Measurements from ENCODE around the gene PCMT1.

GRCh38 chr6:149771185-149771584, 21.6 kb downstream of the PCMT1 start:
- TF ChIP-seq CTCF (IDR thresholded peaks at IDR 0.05; ENCODE audit: control extremely low read depth in 1 of 3, insufficient read depth in 1 of 3, low read depth in 1 of 3, low read length in 3 of 3): no peak
- no peak for TF ChIP-seq EZH2 (IDR thresholded peaks at IDR 0.05; ENCODE audit: low read depth, low read length, severe bottlenecking)
- TF ChIP-seq ATF3 (IDR thresholded peaks at IDR 0.05; ENCODE audit: insufficient read depth, low read depth, low read length): no peak
- no peak for TF ChIP-seq GABPA (IDR thresholded peaks at IDR 0.05; ENCODE audit: borderline replicate concordance, insufficient read depth, low read length)
- no peak for TF ChIP-seq CHD2 (IDR thresholded peaks at IDR 0.05; ENCODE audit: low read length)

Data from H1 (cell line).